CD4-positive, alpha-beta T cell treated with Interleukin-17A for 1 hour (primary cell): ENCODE measurements around the gene DOLK.

ENCODE experiments used
- DNase-seq: peaks from one replicate; pipeline ENCODE4 v3.0.0-alpha.2; 2020

Gene DOLK

GRCh38 chr9:128929560-128929959, 17.8 kb downstream of the DOLK start:
- no peak for DNase-seq

- DNase-seq, result no peak
Measured at GRCh38 chr9:128928624-128929023, 18.8 kb downstream of the DOLK start.

- peak; percentile 64 for DNase-seq
Measured at GRCh38 chr9:128927731-128928411, 19.5 kb downstream of the DOLK start.

GRCh38 chr9:128923493-128923883, 23.9 kb downstream of the DOLK start:
- no peak for DNase-seq

GRCh38 chr9:128921881-128922763, 25.3 kb downstream of the DOLK start:
- DNase-seq, result no peak

- DNase-seq, result no peak
Measured at GRCh38 chr9:128920381-128921058, 26.9 kb downstream of the DOLK start, which contains the start of gene PHYHD1. TSS of gene PHYHD1 (plus strand) at chr9:128920982. CDS start at chr9:128922324, 1,342 bp downstream.

GRCh38 chr9:128919402-128920089, 27.9 kb downstream of the DOLK start:
- DNase-seq, result no peak

- no peak for DNase-seq
Measured at GRCh38 chr9:128918921-128919320, 28.5 kb downstream of the DOLK start.

GRCh38 chr9:128917151-128917849, 30.1 kb downstream of the DOLK start:
- DNase-seq, result no peak

GRCh38 chr9:128916745-128917144, 30.7 kb downstream of the DOLK start:
- DNase-seq, result no peak

- DNase-seq, result no peak
Measured at GRCh38 chr9:128916204-128916603, 31.2 kb downstream of the DOLK start.

- no peak for DNase-seq
Measured at GRCh38 chr9:128913995-128914772, 33.2 kb downstream of the DOLK start.

GRCh38 chr9:128913048-128913900, 34.1 kb downstream of the DOLK start:
- no peak for DNase-seq

- DNase-seq, result no peak
Measured at GRCh38 chr9:128912270-128912853, 35.0 kb downstream of the DOLK start.

- DNase-seq, result no peak
Measured at GRCh38 chr9:128911529-128912035, 35.8 kb downstream of the DOLK start.

GRCh38 chr9:128910906-128911305, 36.5 kb downstream of the DOLK start:
- DNase-seq, result no peak

GRCh38 chr9:128909859-128910258, 37.5 kb downstream of the DOLK start:
- DNase-seq, result no peak

- no peak for DNase-seq
Measured at GRCh38 chr9:128908372-128908771, 39.0 kb downstream of the DOLK start.

GRCh38 chr9:128906741-128907140, 40.7 kb downstream of the DOLK start:
- DNase-seq, result no peak

- DNase-seq, result no peak
Measured at GRCh38 chr9:128905964-128906363, 41.4 kb downstream of the DOLK start.
